Globus pallidus (tissue), 1 donor: Measurements from ENCODE around the gene NTM.

Experiments
- DNase-seq: peaks from one replicate; pipeline ENCODE4 v3.0.0-alpha.2; 2015; ENCODE audit warnings: low spot score

The NTM gene

GRCh38 chr11:131499199-131499598 is 128.8 kb downstream of the NTM start:
- no peak for DNase-seq

- DNase-seq: no peak
Measured at GRCh38 chr11:131503017-131503416, 132.6 kb downstream of the NTM start.

- peak; percentile 73 for DNase-seq
Measured at GRCh38 chr11:131504199-131504949, 134.0 kb downstream of the NTM start.

GRCh38 chr11:131506348-131506747 is 135.9 kb downstream of the NTM start:
- no peak for DNase-seq

- DNase-seq: no peak
Measured at GRCh38 chr11:131510662-131511061, 140.2 kb downstream of the NTM start.

GRCh38 chr11:131511794-131512193 is 141.4 kb downstream of the NTM start:
- DNase-seq: no peak

GRCh38 chr11:131512228-131512627 is 141.8 kb downstream of the NTM start:
- no peak for DNase-seq

GRCh38 chr11:131514062-131514461 is 143.6 kb downstream of the NTM start:
- DNase-seq: no peak

- no peak for DNase-seq
Measured at GRCh38 chr11:131518305-131518838, 148.0 kb downstream of the NTM start.

GRCh38 chr11:131522851-131523250 is 152.4 kb downstream of the NTM start:
- no peak for DNase-seq

GRCh38 chr11:131530407-131530806 is 160.0 kb downstream of the NTM start:
- DNase-seq: peak; percentile 94

GRCh38 chr11:131533149-131533548 is 162.7 kb downstream of the NTM start:
- peak; percentile 43 for DNase-seq

- DNase-seq: peak; percentile 91
Measured at GRCh38 chr11:131533998-131534397, 163.6 kb downstream of the NTM start.

- DNase-seq: peak; percentile 86
Measured at GRCh38 chr11:131534611-131535010, 164.2 kb downstream of the NTM start.

- peak; percentile 66 for DNase-seq
Measured at GRCh38 chr11:131536159-131536558, 165.7 kb downstream of the NTM start.

GRCh38 chr11:131537196-131537595 is 166.8 kb downstream of the NTM start:
- DNase-seq: no peak

- DNase-seq: no peak
Measured at GRCh38 chr11:131537748-131538147, 167.3 kb downstream of the NTM start.

- no peak for DNase-seq
Measured at GRCh38 chr11:131538322-131538721, 167.9 kb downstream of the NTM start.

- DNase-seq: no peak
Measured at GRCh38 chr11:131540676-131541075, 170.3 kb downstream of the NTM start.

GRCh38 chr11:131543389-131544025 is 173.1 kb downstream of the NTM start:
- DNase-seq: no peak

GRCh38 chr11:131544591-131544990 is 174.2 kb downstream of the NTM start:
- peak; percentile 70 for DNase-seq

GRCh38 chr11:131546218-131546895 is 175.9 kb downstream of the NTM start:
- no peak for DNase-seq

GRCh38 chr11:131549099-131549498 is 178.7 kb downstream of the NTM start:
- no peak for DNase-seq
